Breast epithelium (tissue), 4 donors: ENCODE measurements around the gene MMS19. TPM values are rescaled to one million over a fixed set of nuclear protein-coding genes. Genes with fewer than 3 reads are reported as not detected.

Experiments
- DNase-seq, 2 donors: peaks; one replicate each; pipeline ENCODE4 v3.0.0-alpha.2; 2019; ENCODE audit warnings: low spot score in 2 of 2
- H3K27ac ChIP-seq, 2 donors: fragments of 200-600 bp; sonication (generic) in 1 of 2; one replicate each; pipeline ENCODE4 v1.5.1; 2016 to 2019; ENCODE audit warnings: mild to moderate bottlenecking in 1 of 2
- H3K27me3 ChIP-seq, 2 donors: fragments of 200-600 bp; sonication (generic) in 1 of 2; one replicate each; pipeline versions ENCODE4 v1.5.1 to v1.6.0; 2017 to 2019; ENCODE audit warnings: control low read depth in 1 of 2, mild to moderate bottlenecking in 1 of 2
- H3K36me3 ChIP-seq: fragments of 200-600 bp; one replicate; pipeline ENCODE4 v1.5.1; 2019
- H3K4me1 ChIP-seq, 2 donors: fragments of 200-600 bp; sonication (generic); one replicate each; pipeline ENCODE4 v1.5.1; 2016 to 2019; ENCODE audit warnings: control low read depth in 1 of 2
- H3K4me3 ChIP-seq, 3 donors: fragments of 200-600 bp; sonication (generic); 1 replicate in 2 of 3; 2 replicates in 1 of 3; pipeline ENCODE4 v1.5.1; 2016 to 2019; ENCODE audit warnings: mild to moderate bottlenecking in 3 of 3, moderate library complexity in 2 of 3
- H3K9me3 ChIP-seq, 2 donors: fragments of 200-600 bp; sonication (generic) in 1 of 2; one replicate each; pipeline ENCODE4 v1.5.1; 2016 to 2019; ENCODE audit warnings: control low read depth in 1 of 2
- POLR2A ChIP-seq: fragments of 450-650 bp; IDR thresholded peaks from one replicate; pipeline ENCODE4 v1.6.1; 2016; ENCODE audit warnings: antibody characterized with exemption, mild to moderate bottlenecking, moderate library complexity
- POLR2AphosphoS5 ChIP-seq, 3 donors: sonication (generic); formaldehyde crosslinking; IDR thresholded peaks; one replicate each; pipeline ENCODE4 v1.6.1; 2017; ENCODE audit warnings: antibody characterized with exemption in 3 of 3
- intact Hi-C: fragments of 100-400 bp; cut with DNase I; formaldehyde crosslinking; loops from one replicate; pipeline ENCODE4 v1.15.1; 2023; ENCODE audit warnings: low total_unique reads
- total RNA-seq, 3 donors: library from RNA; depleted of rRNA; stranded (reverse); fragments of >200 nt; gene quantifications; one replicate each; pipeline ENCODE4 v1.1.0, GENCODE V29; 2016
- TF ChIP-seq, protein P1 (sequence below), 3 donors: fragments of 450-650 bp; IDR thresholded peaks; one replicate each; pipeline ENCODE4 v1.5.1; 2016 to 2017; ENCODE audit warnings: antibody characterized with exemption in 3 of 3, mild to moderate bottlenecking in 3 of 3, moderate library complexity in 3 of 3

Gene MMS19
- total RNA-seq, 3 donors from 2014 or later: 73.0 to 109 (median 78.7) TPM

DNA sequence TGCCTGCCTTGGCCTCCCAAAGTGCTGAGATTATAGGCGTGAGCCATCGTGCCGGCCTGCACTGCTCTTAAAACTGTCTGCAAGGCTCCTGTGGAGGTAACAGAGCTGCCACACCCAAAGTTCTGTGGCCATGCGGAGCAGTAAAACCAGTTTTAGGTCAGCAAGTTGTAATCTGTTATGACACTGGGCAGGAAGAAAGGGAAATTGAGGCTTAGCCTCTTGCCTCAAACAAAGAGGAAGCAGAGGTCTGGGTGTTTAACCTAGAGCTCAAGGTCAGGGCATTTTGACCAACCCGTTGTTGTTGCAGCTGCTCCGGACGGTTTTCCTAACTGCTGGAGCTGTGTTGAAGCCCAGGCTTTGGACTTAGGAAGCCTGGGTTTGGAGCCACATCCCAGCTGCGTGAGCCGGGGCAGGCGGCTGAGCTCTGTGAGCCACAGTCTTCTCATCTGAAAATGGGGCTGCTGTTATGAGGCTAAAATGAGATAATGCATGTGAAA lies 89.7 kb downstream of the MMS19 start:
- H3K36me3 ChIP-seq: no peaks in the 10 kb centered on the region
- H3K4me3 ChIP-seq: no peak overlapping the region
- intact Hi-C loops: no loop called here
- H3K9me3 ChIP-seq: no peaks in the 10 kb centered on the region
- peaks cover 0 to 7% of the 10 kb centered on the region in 2 donors for H3K4me1 ChIP-seq
- DNase-seq: no peak
- H3K27me3 ChIP-seq: no peaks in the 10 kb centered on the region
- H3K27ac ChIP-seq: peak overlapping the region; percentile 12 to 40
- TF ChIP-seq, protein P1, sequence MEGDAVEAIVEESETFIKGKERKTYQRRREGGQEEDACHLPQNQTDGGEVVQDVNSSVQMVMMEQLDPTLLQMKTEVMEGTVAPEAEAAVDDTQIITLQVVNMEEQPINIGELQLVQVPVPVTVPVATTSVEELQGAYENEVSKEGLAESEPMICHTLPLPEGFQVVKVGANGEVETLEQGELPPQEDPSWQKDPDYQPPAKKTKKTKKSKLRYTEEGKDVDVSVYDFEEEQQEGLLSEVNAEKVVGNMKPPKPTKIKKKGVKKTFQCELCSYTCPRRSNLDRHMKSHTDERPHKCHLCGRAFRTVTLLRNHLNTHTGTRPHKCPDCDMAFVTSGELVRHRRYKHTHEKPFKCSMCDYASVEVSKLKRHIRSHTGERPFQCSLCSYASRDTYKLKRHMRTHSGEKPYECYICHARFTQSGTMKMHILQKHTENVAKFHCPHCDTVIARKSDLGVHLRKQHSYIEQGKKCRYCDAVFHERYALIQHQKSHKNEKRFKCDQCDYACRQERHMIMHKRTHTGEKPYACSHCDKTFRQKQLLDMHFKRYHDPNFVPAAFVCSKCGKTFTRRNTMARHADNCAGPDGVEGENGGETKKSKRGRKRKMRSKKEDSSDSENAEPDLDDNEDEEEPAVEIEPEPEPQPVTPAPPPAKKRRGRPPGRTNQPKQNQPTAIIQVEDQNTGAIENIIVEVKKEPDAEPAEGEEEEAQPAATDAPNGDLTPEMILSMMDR (IDR thresholded peaks at IDR 0.05): no peak
- TF ChIP-seq POLR2AphosphoS5 (IDR thresholded peaks at IDR 0.05) (no peak), POLR2A (no peak)

Other genes starting within 250 kb of the MMS19 start
- 10 to 100 TPM in 2 of 3 donors, 1 to 10 TPM in 1; 6.4 to 34.4 (median 14.4) TPM for gene ARHGAP19, start 205.8 kb downstream of the MMS19 start, total RNA-seq
- gene FRAT1, start 179.2 kb downstream of the MMS19 start, total RNA-seq: 10 to 100 TPM in 1 of 3 donors, 1 to 10 TPM in 2; 3.6 to 11.6 (median 9.8) TPM
- gene FRAT2, start 163.7 kb downstream of the MMS19 start, total RNA-seq: 10 to 100 TPM; 12.2 to 24.1 (median 15.4) TPM
- gene RRP12, start 97.1 kb downstream of the MMS19 start, total RNA-seq: 10 to 100 TPM in 2 of 3 donors, 1 to 10 TPM in 1; 7.7 to 17.7 (median 15.7) TPM
- 100 to 1,000 TPM; 162 to 182 (median 171) TPM for gene PGAM1, start 72.2 kb downstream of the MMS19 start, total RNA-seq
- gene EXOSC1, start 52.4 kb downstream of the MMS19 start, total RNA-seq: 10 to 100 TPM; 27.7 to 37.9 (median 36.7) TPM
- gene ZDHHC16, start 52.2 kb downstream of the MMS19 start, total RNA-seq: 10 to 100 TPM; 21.6 to 53.1 (median 44.6) TPM
- gene UBTD1, start 502 bp upstream of the MMS19 start, total RNA-seq: 10 to 100 TPM in 2 of 3 donors, 1 to 10 TPM in 1; 9.9 to 14.7 (median 12.4) TPM
- not detected for gene ANKRD2, start 74.4 kb upstream of the MMS19 start, total RNA-seq
- gene HOGA1, start 86.0 kb upstream of the MMS19 start, total RNA-seq: 10 to 100 TPM in 1 of 3 donors, 1 to 10 TPM in 2; 1.9 to 11.0 (median 2.3) TPM
- under 1 TPM in 2 of 3 donors, not detected in 1; 0.32 to 0.33 TPM for gene C10orf62, start 91.3 kb upstream of the MMS19 start, total RNA-seq
- 1 to 10 TPM; 3.5 to 9.4 (median 6.9) TPM for gene MORN4, start 135.1 kb upstream of the MMS19 start, total RNA-seq
- gene PI4K2A, start 142.2 kb upstream of the MMS19 start, total RNA-seq: 10 to 100 TPM; 18.0 to 24.8 (median 21.5) TPM
- gene AVPI1, start 188.8 kb upstream of the MMS19 start, total RNA-seq: 10 to 100 TPM; 23.9 to 42.4 (median 39.0) TPM
- 10 to 100 TPM; 13.4 to 19.8 (median 16.2) TPM for gene MARVELD1, start 215.3 kb upstream of the MMS19 start, total RNA-seq
- 10 to 100 TPM; 26.9 to 37.6 (median 29.2) TPM for gene ZFYVE27, start 238.7 kb upstream of the MMS19 start, total RNA-seq